ENCODE data around the gene JMJD8.

JMJD8 gene

GRCh38 chr16:636206-637080 lies 47.7 kb downstream of the JMJD8 start, which contains the start of gene METTL26 (continued):
- TF ChIP-seq, protein P1, sequence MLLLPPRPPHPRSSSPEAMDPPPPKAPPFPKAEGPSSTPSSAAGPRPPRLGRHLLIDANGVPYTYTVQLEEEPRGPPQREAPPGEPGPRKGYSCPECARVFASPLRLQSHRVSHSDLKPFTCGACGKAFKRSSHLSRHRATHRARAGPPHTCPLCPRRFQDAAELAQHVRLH (tag by site-specific recombination; IDR thresholded peaks at IDR 0.05): peak; percentile 62
- TF ChIP-seq ZNF426 (tag by site-specific recombination; IDR thresholded peaks at IDR 0.05): no peak; the same call in 1 of the 2 replicates
- 0 out of 2 replicates have a peak, but pooled peaks have one; percentile 44 for TF ChIP-seq MZF1 (tag by site-specific recombination; IDR thresholded peaks at IDR 0.05; ENCODE audit: borderline replicate concordance)
- no peak for TF ChIP-seq ELK4 (IDR thresholded peaks at IDR 0.05; ENCODE audit: borderline replicate concordance, low read depth, low read length)
- no peak for TF ChIP-seq ZNF133 (tag by site-specific recombination; IDR thresholded peaks at IDR 0.05)
- no peak for TF ChIP-seq ZNF548 (tag by site-specific recombination; IDR thresholded peaks at IDR 0.05)
- no peak for TF ChIP-seq ZNF214 (tag by site-specific recombination; IDR thresholded peaks at IDR 0.05; ENCODE audit: borderline replicate concordance)
- no peak for TF ChIP-seq ZNF239 (tag by site-specific recombination; IDR thresholded peaks at IDR 0.05)
- no peak for TF ChIP-seq ZNF211 (tag by site-specific recombination; IDR thresholded peaks at IDR 0.05; ENCODE audit: low read depth)
- no peak for TF ChIP-seq KLF7 (tag by site-specific recombination; IDR thresholded peaks at IDR 0.05; ENCODE audit: borderline replicate concordance)
- no peak for TF ChIP-seq ZBTB49 (tag by site-specific recombination; IDR thresholded peaks at IDR 0.05; ENCODE audit: low read depth)
- no peak for TF ChIP-seq WT1 (tag by site-specific recombination; IDR thresholded peaks at IDR 0.05)
- TF ChIP-seq ZNF341 (tag by site-specific recombination; IDR thresholded peaks at IDR 0.05; ENCODE audit: low read depth): peak; percentile 54
- no peak for TF ChIP-seq GLIS2 (tag by site-specific recombination; IDR thresholded peaks at IDR 0.05)
- TF ChIP-seq, protein P2, sequence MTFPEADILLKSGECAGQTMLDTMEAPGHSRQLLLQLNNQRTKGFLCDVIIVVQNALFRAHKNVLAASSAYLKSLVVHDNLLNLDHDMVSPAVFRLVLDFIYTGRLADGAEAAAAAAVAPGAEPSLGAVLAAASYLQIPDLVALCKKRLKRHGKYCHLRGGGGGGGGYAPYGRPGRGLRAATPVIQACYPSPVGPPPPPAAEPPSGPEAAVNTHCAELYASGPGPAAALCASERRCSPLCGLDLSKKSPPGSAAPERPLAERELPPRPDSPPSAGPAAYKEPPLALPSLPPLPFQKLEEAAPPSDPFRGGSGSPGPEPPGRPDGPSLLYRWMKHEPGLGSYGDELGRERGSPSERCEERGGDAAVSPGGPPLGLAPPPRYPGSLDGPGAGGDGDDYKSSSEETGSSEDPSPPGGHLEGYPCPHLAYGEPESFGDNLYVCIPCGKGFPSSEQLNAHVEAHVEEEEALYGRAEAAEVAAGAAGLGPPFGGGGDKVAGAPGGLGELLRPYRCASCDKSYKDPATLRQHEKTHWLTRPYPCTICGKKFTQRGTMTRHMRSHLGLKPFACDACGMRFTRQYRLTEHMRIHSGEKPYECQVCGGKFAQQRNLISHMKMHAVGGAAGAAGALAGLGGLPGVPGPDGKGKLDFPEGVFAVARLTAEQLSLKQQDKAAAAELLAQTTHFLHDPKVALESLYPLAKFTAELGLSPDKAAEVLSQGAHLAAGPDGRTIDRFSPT (tag by site-specific recombination; IDR thresholded peaks at IDR 0.05): no peak
- no peak for TF ChIP-seq ZNF266 (tag by site-specific recombination; IDR thresholded peaks at IDR 0.05; ENCODE audit: low read depth)
- TF ChIP-seq ZNF658 (tag by site-specific recombination; IDR thresholded peaks at IDR 0.05): no peak
- TF ChIP-seq ZNF416 (tag by site-specific recombination; IDR thresholded peaks at IDR 0.05): no peak
- TF ChIP-seq ZFP69B (tag by site-specific recombination; IDR thresholded peaks at IDR 0.05): peak; percentile 58
- no peak for TF ChIP-seq SCRT1 (tag by site-specific recombination; IDR thresholded peaks at IDR 0.05; ENCODE audit: borderline replicate concordance)
- no peak for TF ChIP-seq ZNF121 (tag by site-specific recombination; IDR thresholded peaks at IDR 0.05)
- TF ChIP-seq SP7 (tag by site-specific recombination; IDR thresholded peaks at IDR 0.05): peak; percentile 80
- TF ChIP-seq SP3 (tag by site-specific recombination; IDR thresholded peaks at IDR 0.05): peak; percentile 77
- TF ChIP-seq ZNF10 (tag by site-specific recombination; IDR thresholded peaks at IDR 0.05): no peak
- no peak for TF ChIP-seq ZNF169 (tag by site-specific recombination; IDR thresholded peaks at IDR 0.05)
- no peak for TF ChIP-seq ZNF530 (tag by site-specific recombination; IDR thresholded peaks at IDR 0.05; ENCODE audit: low read depth)
- no peak; the same call in 1 of the 2 replicates for TF ChIP-seq ZNF585B (tag by site-specific recombination; IDR thresholded peaks at IDR 0.05)
- TF ChIP-seq ZNF114 (tag by site-specific recombination; IDR thresholded peaks at IDR 0.05): no peak
- no peak for TF ChIP-seq ZNF155 (tag by site-specific recombination; IDR thresholded peaks at IDR 0.05)
- TF ChIP-seq ZNF248 (tag by site-specific recombination; IDR thresholded peaks at IDR 0.05): no peak
- peak; percentile 49; the same call in 1 of the 2 replicates for TF ChIP-seq REST (tag by site-specific recombination; IDR thresholded peaks at IDR 0.05)

Data from HEK293 (cell line).